ENCODE data around the gene DCBLD2. TPM values are rescaled to one million over a fixed set of nuclear protein-coding genes. Genes with fewer than 3 reads are reported as not detected.

DCBLD2 gene
- total RNA-seq, 1 experiment from 2014 or later, result 48.0 TPM

GRCh38 chr3:98782824-98783500, 118.5 kb downstream of the DCBLD2 start:
- Histone ChIP-seq H3T11ph (ENCODE audit: low read length) (no peak overlapping the region), H3K14ac (ENCODE audit: insufficient read depth, low read length) (no peak overlapping the region), H3K56ac (ENCODE audit: insufficient read length, low read depth, low read length) (no peak overlapping the region), H3K9ac (ENCODE audit: extremely low read depth, insufficient read length, low read length) (no peak overlapping the region), H4K91ac (ENCODE audit: insufficient read length, low read depth, low read length) (no peak overlapping the region), H3K79me2 (ENCODE audit: insufficient read depth, low read length) (no peaks in the 10 kb centered on the region), H2BK120ac (ENCODE audit: low read depth, low read length, poor library complexity, severe bottlenecking) (no peak overlapping the region), H3K27me3 (ENCODE audit: insufficient read depth, low read length) (no peaks in the 10 kb centered on the region), H4K20me1 (ENCODE audit: control insufficient read depth, insufficient read depth, insufficient read length) (no peaks in the 10 kb centered on the region), H3K4me2 (ENCODE audit: insufficient read depth, insufficient read length, low read length) (no peak overlapping the region), H2BK20ac (ENCODE audit: low read depth, low read length, poor library complexity, severe bottlenecking) (no peak overlapping the region), H2AK5ac (ENCODE audit: insufficient read length, low read length) (no peak overlapping the region), H3K23me2 (ENCODE audit: insufficient read length, low read depth, low read length, poor library complexity, severe bottlenecking) (no peaks in the 10 kb centered on the region), H3K4ac (ENCODE audit: low read depth, low read length) (no peak overlapping the region), H3K79me1 (ENCODE audit: insufficient read depth, low read depth, low read length, poor library complexity, severe bottlenecking) (no peaks in the 10 kb centered on the region), H3K27ac (ENCODE audit: insufficient read length, low read depth, low read length) (no peak overlapping the region), H3K23ac (ENCODE audit: insufficient read length, low read depth, low read length) (no peak overlapping the region), H3K9me3 (ENCODE audit: control insufficient read depth, low read depth, low read length) (no peaks in the 10 kb centered on the region), H2AFZ (ENCODE audit: low read length) (no peak overlapping the region), H2BK12ac (ENCODE audit: insufficient read length, low read depth, low read length) (no peak overlapping the region), H4K5ac (ENCODE audit: insufficient read length, low read depth, low read length) (no peak overlapping the region), H2BK15ac (ENCODE audit: low read depth, low read length) (no peak overlapping the region), H2BK5ac (ENCODE audit: insufficient read length, low read length) (no peak overlapping the region), H3K18ac (ENCODE audit: insufficient read length, low read depth, low read length) (no peak overlapping the region), H3K4me1 (ENCODE audit: insufficient read depth, low read length) (no peaks in the 10 kb centered on the region), H4K8ac (replicated peaks; ENCODE audit: insufficient read length, low read depth, low read length) (no peak overlapping the region)
- no peak overlapping the region for H3K4me3 Mint-ChIP-seq
- no CpG with 5 or more reads among the region's 8 CpGs for WGBS (ENCODE audit: extremely low coverage, insufficient read length, low lambda C conversion rate)
- no peak overlapping the region; a peak in 1 of 7 replicates for H3K27ac Mint-ChIP-seq
- H3K36me3 Mint-ChIP-seq (ENCODE audit: insufficient read depth in 1 of 3, low read depth in 3 of 3), result no peaks in the 10 kb centered on the region; a peak in 2 of 7 replicates
- H3K4me1 Mint-ChIP-seq, result no peaks in the 10 kb centered on the region
- H3K27me3 Mint-ChIP-seq (ENCODE audit: low read depth), result no peaks in the 10 kb centered on the region
- no peaks in the 10 kb centered on the region for H3K9me3 Mint-ChIP-seq
- TF ChIP-seq, protein P1, sequence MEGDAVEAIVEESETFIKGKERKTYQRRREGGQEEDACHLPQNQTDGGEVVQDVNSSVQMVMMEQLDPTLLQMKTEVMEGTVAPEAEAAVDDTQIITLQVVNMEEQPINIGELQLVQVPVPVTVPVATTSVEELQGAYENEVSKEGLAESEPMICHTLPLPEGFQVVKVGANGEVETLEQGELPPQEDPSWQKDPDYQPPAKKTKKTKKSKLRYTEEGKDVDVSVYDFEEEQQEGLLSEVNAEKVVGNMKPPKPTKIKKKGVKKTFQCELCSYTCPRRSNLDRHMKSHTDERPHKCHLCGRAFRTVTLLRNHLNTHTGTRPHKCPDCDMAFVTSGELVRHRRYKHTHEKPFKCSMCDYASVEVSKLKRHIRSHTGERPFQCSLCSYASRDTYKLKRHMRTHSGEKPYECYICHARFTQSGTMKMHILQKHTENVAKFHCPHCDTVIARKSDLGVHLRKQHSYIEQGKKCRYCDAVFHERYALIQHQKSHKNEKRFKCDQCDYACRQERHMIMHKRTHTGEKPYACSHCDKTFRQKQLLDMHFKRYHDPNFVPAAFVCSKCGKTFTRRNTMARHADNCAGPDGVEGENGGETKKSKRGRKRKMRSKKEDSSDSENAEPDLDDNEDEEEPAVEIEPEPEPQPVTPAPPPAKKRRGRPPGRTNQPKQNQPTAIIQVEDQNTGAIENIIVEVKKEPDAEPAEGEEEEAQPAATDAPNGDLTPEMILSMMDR (conservative IDR thresholded peaks at IDR 0.05), result no peak
- DNase-seq, result no peak
